ENCODE measurements around the gene OPRPN. TPM values are rescaled to one million over a fixed set of nuclear protein-coding genes. Genes with fewer than 3 reads are reported as not detected.

OPRPN gene
- total RNA-seq, 1 donor from 2014 or later: not detected

Other genes starting within 250 kb of the OPRPN start
- not detected in 2 replicates for gene PRR27, start 243.7 kb upstream of the OPRPN start, total RNA-seq
- gene ODAM, start 202.2 kb upstream of the OPRPN start, total RNA-seq: not detected in 2 replicates
- not detected in 2 replicates for gene FDCSP, start 171.8 kb upstream of the OPRPN start, total RNA-seq
- not detected in 2 replicates for gene CSN3, start 155.3 kb upstream of the OPRPN start, total RNA-seq
- gene CABS1, start 63.0 kb upstream of the OPRPN start, total RNA-seq: not detected in 2 replicates
- gene SMR3A, start 37.2 kb upstream of the OPRPN start, total RNA-seq: not detected in 2 replicates
- gene SMR3B, start 14.8 kb upstream of the OPRPN start, total RNA-seq: not detected in 2 replicates
- gene MUC7, start 74.3 kb downstream of the OPRPN start, total RNA-seq: not detected in 2 replicates
- gene AMTN, start 120.6 kb downstream of the OPRPN start, total RNA-seq: not detected in 2 replicates
- gene AMBN, start 194.3 kb downstream of the OPRPN start, total RNA-seq: not detected in 2 replicates
- not detected in 2 replicates for gene ENAM, start 230.8 kb downstream of the OPRPN start, total RNA-seq

Measured in T-helper 1 cell treated with Interleukin-12 subunit alpha and Interleukin-12 subunit beta and Interleukin-4 antibody, amounts not matched to agents 30 ng/mL and 1 ng/mL, for 36 hours (primary cell).